Measurements from ENCODE around the gene NSUN6. TPM values are rescaled to one million over a fixed set of nuclear protein-coding genes. Genes with fewer than 3 reads are reported as not detected.

Gene NSUN6
- total and polyA plus RNA-seq, 10 of the 15 experiments (the other 5 are each of a cell fraction or from before 2014, with no cell fraction given), result 10.2 to 25.0 (median 15.6) TPM

DNA sequence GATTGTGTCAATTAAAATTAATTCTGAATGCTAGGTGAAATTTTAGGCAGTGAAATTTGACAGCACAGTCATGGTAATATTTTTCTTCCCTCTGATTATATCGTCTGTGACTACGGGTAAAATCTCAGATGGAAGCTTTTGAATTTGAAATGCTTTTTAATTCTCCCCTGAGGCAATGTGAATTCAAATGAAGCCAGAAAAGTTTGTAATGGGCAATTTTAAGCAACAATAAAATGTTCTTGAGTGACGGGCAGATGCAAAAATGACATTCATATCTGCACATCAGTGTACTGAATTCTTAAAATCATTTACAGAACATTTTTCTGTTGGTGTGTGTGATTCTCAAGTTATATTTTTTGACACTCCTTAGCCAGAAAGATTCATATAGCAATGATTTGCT, 134.5 kb downstream of the NSUN6 start (continued):
- TF ChIP-seq, protein P1, sequence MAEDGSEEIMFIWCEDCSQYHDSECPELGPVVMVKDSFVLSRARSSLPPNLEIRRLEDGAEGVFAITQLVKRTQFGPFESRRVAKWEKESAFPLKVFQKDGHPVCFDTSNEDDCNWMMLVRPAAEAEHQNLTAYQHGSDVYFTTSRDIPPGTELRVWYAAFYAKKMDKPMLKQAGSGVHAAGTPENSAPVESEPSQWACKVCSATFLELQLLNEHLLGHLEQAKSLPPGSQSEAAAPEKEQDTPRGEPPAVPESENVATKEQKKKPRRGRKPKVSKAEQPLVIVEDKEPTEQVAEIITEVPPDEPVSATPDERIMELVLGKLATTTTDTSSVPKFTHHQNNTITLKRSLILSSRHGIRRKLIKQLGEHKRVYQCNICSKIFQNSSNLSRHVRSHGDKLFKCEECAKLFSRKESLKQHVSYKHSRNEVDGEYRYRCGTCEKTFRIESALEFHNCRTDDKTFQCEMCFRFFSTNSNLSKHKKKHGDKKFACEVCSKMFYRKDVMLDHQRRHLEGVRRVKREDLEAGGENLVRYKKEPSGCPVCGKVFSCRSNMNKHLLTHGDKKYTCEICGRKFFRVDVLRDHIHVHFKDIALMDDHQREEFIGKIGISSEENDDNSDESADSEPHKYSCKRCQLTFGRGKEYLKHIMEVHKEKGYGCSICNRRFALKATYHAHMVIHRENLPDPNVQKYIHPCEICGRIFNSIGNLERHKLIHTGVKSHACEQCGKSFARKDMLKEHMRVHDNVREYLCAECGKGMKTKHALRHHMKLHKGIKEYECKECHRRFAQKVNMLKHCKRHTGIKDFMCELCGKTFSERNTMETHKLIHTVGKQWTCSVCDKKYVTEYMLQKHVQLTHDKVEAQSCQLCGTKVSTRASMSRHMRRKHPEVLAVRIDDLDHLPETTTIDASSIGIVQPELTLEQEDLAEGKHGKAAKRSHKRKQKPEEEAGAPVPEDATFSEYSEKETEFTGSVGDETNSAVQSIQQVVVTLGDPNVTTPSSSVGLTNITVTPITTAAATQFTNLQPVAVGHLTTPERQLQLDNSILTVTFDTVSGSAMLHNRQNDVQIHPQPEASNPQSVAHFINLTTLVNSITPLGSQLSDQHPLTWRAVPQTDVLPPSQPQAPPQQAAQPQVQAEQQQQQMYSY (CRISPR knock-in tag; IDR thresholded peaks at IDR 0.05), result no peak
- TF ChIP-seq KDM1A (IDR thresholded peaks at IDR 0.05; ENCODE audit: borderline replicate concordance) (no peak), ZZZ3 (IDR thresholded peaks at IDR 0.05; ENCODE audit: control insufficient read depth, insufficient read length, low read depth) (no peak), HCFC1 (IDR thresholded peaks at IDR 0.05; ENCODE audit: low read length) (no peak)
- TF ChIP-seq, protein P2, sequence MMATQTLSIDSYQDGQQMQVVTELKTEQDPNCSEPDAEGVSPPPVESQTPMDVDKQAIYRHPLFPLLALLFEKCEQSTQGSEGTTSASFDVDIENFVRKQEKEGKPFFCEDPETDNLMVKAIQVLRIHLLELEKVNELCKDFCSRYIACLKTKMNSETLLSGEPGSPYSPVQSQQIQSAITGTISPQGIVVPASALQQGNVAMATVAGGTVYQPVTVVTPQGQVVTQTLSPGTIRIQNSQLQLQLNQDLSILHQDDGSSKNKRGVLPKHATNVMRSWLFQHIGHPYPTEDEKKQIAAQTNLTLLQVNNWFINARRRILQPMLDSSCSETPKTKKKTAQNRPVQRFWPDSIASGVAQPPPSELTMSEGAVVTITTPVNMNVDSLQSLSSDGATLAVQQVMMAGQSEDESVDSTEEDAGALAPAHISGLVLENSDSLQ (IDR thresholded peaks at IDR 0.05), result no peak

DNA sequence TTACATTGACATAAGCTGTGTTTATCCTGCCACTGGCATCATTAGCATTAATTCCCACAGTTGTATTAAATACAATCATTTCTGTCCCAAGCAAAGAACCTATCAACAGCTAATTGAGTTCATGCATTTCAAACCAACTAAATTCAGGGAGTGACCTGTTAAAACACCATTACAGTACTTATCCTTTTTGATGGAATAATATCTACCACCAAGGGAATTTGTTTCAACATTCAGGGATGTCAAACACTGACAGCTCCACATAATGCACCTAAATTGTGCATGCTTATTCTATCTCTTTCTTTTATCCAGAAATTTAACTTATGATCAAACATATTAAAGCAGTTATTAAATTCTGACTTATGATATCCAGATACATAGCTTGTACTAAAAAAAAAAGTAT, 136.8 kb downstream of the NSUN6 start:
- no peak for FAIRE-seq

More for the DNA sequence above, 136.8 kb downstream of the NSUN6 start:
- ChIA-PET CTCF (interaction anchor here (0.7 to 0.9 kb wide), 2 partner anchors 17 to 237 kb away, joined by 3 read pairs; no protein-coding TSS in a partner anchor), SMC1A (ENCODE audit: uncharacterized antibody, unreplicated experiment) (interaction anchor here (1.2 to 2.8 kb wide), 4 partner anchors 9 to 202 kb away, joined by 3 to 7 read pairs (median 4); no protein-coding TSS in a partner anchor), RAD21 (ENCODE audit: unreplicated experiment) (no interaction called here), POLR2A (interaction anchor here (0.6 to 0.9 kb wide), 2 partner anchors 18 to 89 kb away, joined by 3 read pairs; no protein-coding TSS in a partner anchor)
- H3K36me3 ChIP-seq (ENCODE audit: control insufficient read depth in 2 of 2, insufficient read depth in 2 of 2, low read length in 1 of 2), result no peaks in the 10 kb centered on the region
- no peaks in the 10 kb centered on the region for H3K9me3 ChIP-seq (replicated peaks; ENCODE audit: control insufficient read depth, insufficient read depth, low read length)
- no peaks in the 10 kb centered on the region for H3K4me1 ChIP-seq (ENCODE audit: control insufficient read depth, insufficient read depth, low read length)
- in situ Hi-C loops (cut with MboI) (no loop called here), intact Hi-C loops (cut with micrococcal nuclease; ENCODE audit: unreplicated experiment) (no loop called here)
- H3K4me3 ChIP-seq, result no peak overlapping the region
- no TSS peak for BruUV-seq (replicated peaks)
- H3K27me3 ChIP-seq (replicated peaks in 1 of 2; ENCODE audit: control insufficient read depth in 2 of 2, insufficient read depth in 2 of 2, low read length in 1 of 2), result no peaks in the 10 kb centered on the region
- no peak overlapping the region for H3K9ac ChIP-seq (ENCODE audit: control insufficient read depth, insufficient read depth, low read length)
- H3K79me2 ChIP-seq (ENCODE audit: control insufficient read depth, insufficient read depth, low read length), result no peaks in the 10 kb centered on the region
- H3K27ac ChIP-seq (ENCODE audit: control insufficient read depth, insufficient read depth), result no peak overlapping the region
- H4K20me1 ChIP-seq (ENCODE audit: control insufficient read depth, insufficient read depth), result no peaks in the 10 kb centered on the region
- no peak for ATAC-seq
- no peak overlapping the region for H2AFZ ChIP-seq (ENCODE audit: control insufficient read depth, low read depth, low read length)
- H3K4me2 ChIP-seq (ENCODE audit: control insufficient read depth, insufficient read depth), result no peak overlapping the region
- TF ChIP-seq HDAC2 (IDR thresholded peaks at IDR 0.05) (no peak), KAT2A (conservative IDR thresholded peaks at IDR 0.05; ENCODE audit: control insufficient read depth, low read depth, low read length) (no peak), SUZ12 (IDR thresholded peaks at IDR 0.05; ENCODE audit: unreplicated experiment) (no peak)
- no peak for DNase-seq (ENCODE audit: low read depth, low spot score)

Measured in GM12878 (cell line).